DOHH2 (cell line): ENCODE measurements around the gene ZER1.

Source experiments
- EZH2phosphoT487 ChIP-seq: fragments of 200-600 bp; sonication (generic); IDR thresholded peaks from 2 replicates; pipeline ENCODE4 v1.6.1; 2017; ENCODE audit warnings: borderline replicate concordance, mild to moderate bottlenecking, antibody characterized with exemption, low read length, moderate library complexity, mixed read lengths
- TF ChIP-seq, protein P1 (sequence below): fragments of 200-600 bp; sonication (generic); IDR thresholded peaks from one replicate; pipeline ENCODE4 v1.5.1; 2014; ENCODE audit warnings: antibody characterized with exemption, mild to moderate bottlenecking, low read depth, low read length; ENCODE audit not compliant: poor library complexity, severe bottlenecking

DNA sequence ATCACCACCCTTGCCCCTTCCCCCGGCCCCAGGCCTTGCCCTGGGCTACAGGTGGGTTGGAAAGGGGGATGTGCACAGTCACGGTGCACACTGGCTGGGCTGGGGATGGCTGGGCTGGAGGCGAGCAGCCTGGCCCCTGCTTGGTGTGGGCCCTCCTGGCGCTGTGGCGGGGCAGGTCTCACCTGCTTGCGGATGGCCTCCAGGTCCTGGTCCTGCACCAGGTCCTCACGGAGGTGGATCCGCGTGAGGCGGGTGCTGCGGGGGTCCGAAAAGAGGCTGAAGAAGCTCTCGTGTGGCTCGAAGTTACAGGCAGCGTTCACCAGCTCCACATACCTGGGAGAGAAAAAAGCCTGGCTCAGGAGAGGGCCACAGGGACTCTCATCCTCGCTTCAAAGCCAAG lies 18.1 kb downstream of the ZER1 start:
- TF ChIP-seq, protein P1, sequence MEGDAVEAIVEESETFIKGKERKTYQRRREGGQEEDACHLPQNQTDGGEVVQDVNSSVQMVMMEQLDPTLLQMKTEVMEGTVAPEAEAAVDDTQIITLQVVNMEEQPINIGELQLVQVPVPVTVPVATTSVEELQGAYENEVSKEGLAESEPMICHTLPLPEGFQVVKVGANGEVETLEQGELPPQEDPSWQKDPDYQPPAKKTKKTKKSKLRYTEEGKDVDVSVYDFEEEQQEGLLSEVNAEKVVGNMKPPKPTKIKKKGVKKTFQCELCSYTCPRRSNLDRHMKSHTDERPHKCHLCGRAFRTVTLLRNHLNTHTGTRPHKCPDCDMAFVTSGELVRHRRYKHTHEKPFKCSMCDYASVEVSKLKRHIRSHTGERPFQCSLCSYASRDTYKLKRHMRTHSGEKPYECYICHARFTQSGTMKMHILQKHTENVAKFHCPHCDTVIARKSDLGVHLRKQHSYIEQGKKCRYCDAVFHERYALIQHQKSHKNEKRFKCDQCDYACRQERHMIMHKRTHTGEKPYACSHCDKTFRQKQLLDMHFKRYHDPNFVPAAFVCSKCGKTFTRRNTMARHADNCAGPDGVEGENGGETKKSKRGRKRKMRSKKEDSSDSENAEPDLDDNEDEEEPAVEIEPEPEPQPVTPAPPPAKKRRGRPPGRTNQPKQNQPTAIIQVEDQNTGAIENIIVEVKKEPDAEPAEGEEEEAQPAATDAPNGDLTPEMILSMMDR: no peak
- TF ChIP-seq EZH2phosphoT487: no peak
